Mucosa of descending colon (tissue), 3 donors: ENCODE results near the gene TLL2. TPM values are rescaled to one million over a fixed set of nuclear protein-coding genes. Genes with fewer than 3 reads are reported as not detected.

Experiments used
- ATAC-seq: fragments of 200-7000 bp; cut with Tn5 transposase; one replicate; pipeline ENCODE4 v1.9.1; 2020; ENCODE audit warnings: mild to moderate bottlenecking, moderate library complexity
- DNase-seq, 3 donors: peaks; one replicate each; pipeline ENCODE4 v3.0.0-alpha.2; 2020
- H3K36me3 ChIP-seq: fragments of 200-600 bp; one replicate; pipeline ENCODE4 v1.8.0; 2021; ENCODE audit warnings: low read depth, mild to moderate bottlenecking
- H3K4me1 ChIP-seq: fragments of 200-600 bp; one replicate; pipeline ENCODE4 v1.8.0; 2021; ENCODE audit warnings: low read depth, mild to moderate bottlenecking
- H3K4me3 ChIP-seq: fragments of 200-600 bp; one replicate; pipeline ENCODE4 v1.8.0; 2021; ENCODE audit warnings: mild to moderate bottlenecking
- H3K9me3 ChIP-seq: fragments of 200-600 bp; one replicate; pipeline ENCODE4 v1.8.0; 2021; ENCODE audit warnings: mild to moderate bottlenecking
- CTCF ChIP-seq: fragments of 200-600 bp; IDR thresholded peaks from one replicate; pipeline ENCODE4 v1.8.0; 2022; ENCODE audit warnings: antibody characterized with exemption, mild to moderate bottlenecking
- intact Hi-C, 2 donors: fragments of 100-400 bp; cut with DNase I in 1 of 2; cut with micrococcal nuclease in 1 of 2; formaldehyde crosslinking; loops; one replicate each; pipeline versions ENCODE4 v1.11.0 to v1.11.1; 2022; cut with DNase I, micrococcal nuclease
- total RNA-seq, 3 donors: library from RNA; stranded (reverse); fragmentation: NEBNext Ultra II Directional in 2 of 3; extraction: Animal tissue kit (Norgen Biotek cat#: 25700) in 2 of 3; gene quantifications; one replicate each; pipeline versions ENCODE4 v1.2.1 to v1.2.4, GENCODE V29; 2021 to 2023
- donor health status: DM: no; HTN: no; CAD: no; lungs with moderate emphysema.
- donor health status: DM: no; HTN: no; CAD: no.
- donor health status: DM: no; HTN: yes; CAD: no.

Gene TLL2
- total RNA-seq, 3 donors from 2014 or later, result 0.17 to 0.70 (median 0.65) TPM

- TF ChIP-seq CTCF, result no peak
- Histone ChIP-seq H3K9me3 (no peaks in the 10 kb centered on the region), H3K4me3 (no peak overlapping the region), H3K36me3 (no peaks in the 10 kb centered on the region), H3K4me1 (no peaks in the 10 kb centered on the region)
- ATAC-seq (no peak), DNase-seq (no peak)
- intact Hi-C loops, result no loop called here
Measured at GRCh38 chr10:96431211-96431970, 82.3 kb downstream of the TLL2 start.

- DNase-seq (no peak), ATAC-seq (no peak)
- H3K9me3 ChIP-seq, result no peaks in the 10 kb centered on the region
- H3K4me3 ChIP-seq, result no peak overlapping the region
- no peak for TF ChIP-seq CTCF
- H3K4me1 ChIP-seq, result no peaks in the 10 kb centered on the region
- intact Hi-C loops, result no loop called here
- no peaks in the 10 kb centered on the region for H3K36me3 ChIP-seq
Measured at GRCh38 chr10:96427291-96427690, 86.4 kb downstream of the TLL2 start.

- no peak for DNase-seq
- Histone ChIP-seq H3K4me3 (no peak overlapping the region), H3K9me3 (no peaks in the 10 kb centered on the region), H3K36me3 (no peaks in the 10 kb centered on the region), H3K4me1 (no peaks in the 10 kb centered on the region)
- no peak for TF ChIP-seq CTCF
- intact Hi-C loops, result no loop called here
- no peak for ATAC-seq
Measured at GRCh38 chr10:96422525-96422924, 91.2 kb downstream of the TLL2 start.

- no peak for ATAC-seq
- no peak for DNase-seq
- no peaks in the 10 kb centered on the region for H3K36me3 ChIP-seq
- H3K9me3 ChIP-seq, result no peaks in the 10 kb centered on the region
- no peaks in the 10 kb centered on the region for H3K4me1 ChIP-seq
- intact Hi-C loops, result no loop called here
- TF ChIP-seq CTCF, result no peak
- no peak overlapping the region for H3K4me3 ChIP-seq
Measured at GRCh38 chr10:96421995-96422394, 91.7 kb downstream of the TLL2 start.

- TF ChIP-seq CTCF, result no peak
- no peak overlapping the region for H3K4me3 ChIP-seq
- H3K4me1 ChIP-seq, result peaks cover 3% of the 10 kb centered on the region
- no peaks in the 10 kb centered on the region for H3K9me3 ChIP-seq
- no peaks in the 10 kb centered on the region for H3K36me3 ChIP-seq
- intact Hi-C loops, result no loop called here
- no peak for DNase-seq
- no peak for ATAC-seq
Measured at GRCh38 chr10:96420228-96421009, 93.3 kb downstream of the TLL2 start.
